ENCODE results near the gene ZSCAN10. TPM values are rescaled to one million over a fixed set of nuclear protein-coding genes. Genes with fewer than 3 reads are reported as not detected.
A peak's percentile ranks its signal among the peaks of the same experiment; 100 is the strongest.

The ZSCAN10 gene
- total and polyA plus RNA-seq, 9 of the 15 experiments (the other 6 are each of a cell fraction or from before 2014, with no cell fraction given), result 0.22 TPM; not detected in 8

DNA sequence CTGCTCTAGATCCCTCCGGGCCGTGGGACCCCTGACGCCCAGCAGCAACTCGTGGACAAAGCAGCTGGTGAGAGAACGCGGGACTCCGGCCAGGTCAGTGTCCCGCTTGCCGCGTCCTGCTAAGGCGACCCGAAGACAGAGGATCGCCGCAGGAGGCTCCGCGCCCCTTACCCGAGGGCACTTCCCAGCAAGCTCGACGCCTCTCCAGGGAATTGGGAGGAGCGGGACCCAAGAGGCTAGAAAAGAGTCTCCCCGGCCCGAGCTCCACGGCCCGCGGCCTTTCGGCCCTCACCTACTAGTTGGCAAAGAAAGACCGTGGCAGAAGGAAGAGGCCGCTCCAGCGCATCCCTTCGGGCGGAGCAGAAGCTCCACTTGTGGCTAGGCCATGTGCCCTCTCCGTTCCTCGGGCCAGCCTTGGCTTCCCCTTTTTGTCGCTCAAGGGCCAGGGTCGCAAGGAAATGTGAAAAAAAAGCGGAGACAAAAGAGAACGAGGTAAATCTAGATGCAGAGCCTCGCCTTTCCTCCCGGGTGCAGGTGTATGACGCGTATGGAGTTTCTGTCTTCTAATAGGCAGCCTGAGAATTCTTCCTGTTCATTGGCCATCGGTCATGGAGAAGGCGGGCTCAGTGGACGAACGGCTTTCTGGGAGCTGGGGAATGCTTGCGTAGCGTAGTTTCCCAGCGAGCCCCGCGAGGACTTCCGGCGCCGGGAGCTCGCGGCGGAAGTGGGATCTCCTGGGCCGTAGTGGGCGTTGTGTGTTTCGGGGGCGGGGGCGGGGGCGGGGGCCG lies 35.4 kb upstream of the ZSCAN10 start, which contains the start of gene ZNF213 (continued):
- TF ChIP-seq, protein P1, sequence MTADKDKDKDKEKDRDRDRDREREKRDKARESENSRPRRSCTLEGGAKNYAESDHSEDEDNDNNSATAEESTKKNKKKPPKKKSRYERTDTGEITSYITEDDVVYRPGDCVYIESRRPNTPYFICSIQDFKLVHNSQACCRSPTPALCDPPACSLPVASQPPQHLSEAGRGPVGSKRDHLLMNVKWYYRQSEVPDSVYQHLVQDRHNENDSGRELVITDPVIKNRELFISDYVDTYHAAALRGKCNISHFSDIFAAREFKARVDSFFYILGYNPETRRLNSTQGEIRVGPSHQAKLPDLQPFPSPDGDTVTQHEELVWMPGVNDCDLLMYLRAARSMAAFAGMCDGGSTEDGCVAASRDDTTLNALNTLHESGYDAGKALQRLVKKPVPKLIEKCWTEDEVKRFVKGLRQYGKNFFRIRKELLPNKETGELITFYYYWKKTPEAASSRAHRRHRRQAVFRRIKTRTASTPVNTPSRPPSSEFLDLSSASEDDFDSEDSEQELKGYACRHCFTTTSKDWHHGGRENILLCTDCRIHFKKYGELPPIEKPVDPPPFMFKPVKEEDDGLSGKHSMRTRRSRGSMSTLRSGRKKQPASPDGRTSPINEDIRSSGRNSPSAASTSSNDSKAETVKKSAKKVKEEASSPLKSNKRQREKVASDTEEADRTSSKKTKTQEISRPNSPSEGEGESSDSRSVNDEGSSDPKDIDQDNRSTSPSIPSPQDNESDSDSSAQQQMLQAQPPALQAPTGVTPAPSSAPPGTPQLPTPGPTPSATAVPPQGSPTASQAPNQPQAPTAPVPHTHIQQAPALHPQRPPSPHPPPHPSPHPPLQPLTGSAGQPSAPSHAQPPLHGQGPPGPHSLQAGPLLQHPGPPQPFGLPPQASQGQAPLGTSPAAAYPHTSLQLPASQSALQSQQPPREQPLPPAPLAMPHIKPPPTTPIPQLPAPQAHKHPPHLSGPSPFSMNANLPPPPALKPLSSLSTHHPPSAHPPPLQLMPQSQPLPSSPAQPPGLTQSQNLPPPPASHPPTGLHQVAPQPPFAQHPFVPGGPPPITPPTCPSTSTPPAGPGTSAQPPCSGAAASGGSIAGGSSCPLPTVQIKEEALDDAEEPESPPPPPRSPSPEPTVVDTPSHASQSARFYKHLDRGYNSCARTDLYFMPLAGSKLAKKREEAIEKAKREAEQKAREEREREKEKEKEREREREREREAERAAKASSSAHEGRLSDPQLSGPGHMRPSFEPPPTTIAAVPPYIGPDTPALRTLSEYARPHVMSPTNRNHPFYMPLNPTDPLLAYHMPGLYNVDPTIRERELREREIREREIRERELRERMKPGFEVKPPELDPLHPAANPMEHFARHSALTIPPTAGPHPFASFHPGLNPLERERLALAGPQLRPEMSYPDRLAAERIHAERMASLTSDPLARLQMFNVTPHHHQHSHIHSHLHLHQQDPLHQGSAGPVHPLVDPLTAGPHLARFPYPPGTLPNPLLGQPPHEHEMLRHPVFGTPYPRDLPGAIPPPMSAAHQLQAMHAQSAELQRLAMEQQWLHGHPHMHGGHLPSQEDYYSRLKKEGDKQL (CRISPR knock-in tag; IDR thresholded peaks at IDR 0.05; ENCODE audit: borderline replicate concordance), result no peak
- TF ChIP-seq ZNF584 (CRISPR knock-in tag; IDR thresholded peaks at IDR 0.05; ENCODE audit: low read depth) (no peak), ATF7 (IDR thresholded peaks at IDR 0.05) (peak; percentile 71; the same call in 1 of the 2 replicates), REST (IDR thresholded peaks at IDR 0.05; ENCODE audit: borderline replicate concordance) (no peak), REST (CRISPR knock-in tag; IDR thresholded peaks at IDR 0.05; ENCODE audit: low read depth) (peak; percentile 66; the same call in 1 of the 2 replicates), ELF2 (CRISPR knock-in tag; IDR thresholded peaks at IDR 0.05) (0 out of 2 replicates have a peak, but pooled peaks have one; percentile 34), CBFA2T3 (IDR thresholded peaks at IDR 0.05) (no peak), ZNF24 (IDR thresholded peaks at IDR 0.05) (no peak), STAT5A (IDR thresholded peaks at IDR 0.05; ENCODE audit: borderline replicate concordance, low read length) (no peak), ZKSCAN1 (IDR thresholded peaks at IDR 0.05; ENCODE audit: low read depth, low read length) (no peak), GATA2 (CRISPR knock-in tag; IDR thresholded peaks at IDR 0.05) (no peak)
- TF ChIP-seq, protein P2, sequence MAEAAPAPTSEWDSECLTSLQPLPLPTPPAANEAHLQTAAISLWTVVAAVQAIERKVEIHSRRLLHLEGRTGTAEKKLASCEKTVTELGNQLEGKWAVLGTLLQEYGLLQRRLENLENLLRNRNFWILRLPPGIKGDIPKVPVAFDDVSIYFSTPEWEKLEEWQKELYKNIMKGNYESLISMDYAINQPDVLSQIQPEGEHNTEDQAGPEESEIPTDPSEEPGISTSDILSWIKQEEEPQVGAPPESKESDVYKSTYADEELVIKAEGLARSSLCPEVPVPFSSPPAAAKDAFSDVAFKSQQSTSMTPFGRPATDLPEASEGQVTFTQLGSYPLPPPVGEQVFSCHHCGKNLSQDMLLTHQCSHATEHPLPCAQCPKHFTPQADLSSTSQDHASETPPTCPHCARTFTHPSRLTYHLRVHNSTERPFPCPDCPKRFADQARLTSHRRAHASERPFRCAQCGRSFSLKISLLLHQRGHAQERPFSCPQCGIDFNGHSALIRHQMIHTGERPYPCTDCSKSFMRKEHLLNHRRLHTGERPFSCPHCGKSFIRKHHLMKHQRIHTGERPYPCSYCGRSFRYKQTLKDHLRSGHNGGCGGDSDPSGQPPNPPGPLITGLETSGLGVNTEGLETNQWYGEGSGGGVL (CRISPR knock-in tag; IDR thresholded peaks at IDR 0.05), result no peak
